HCT116 (cell line): ENCODE measurements around the gene C2CD4B. TPM values are rescaled to one million over a fixed set of nuclear protein-coding genes. Genes with fewer than 3 reads are reported as not detected.

Source experiments
- ATAC-seq: fragments of 200-7000 bp; cut with Tn5 transposase; 2 replicates; pipeline ENCODE4 v1.9.1; 2020; ENCODE audit warnings: mild to moderate bottlenecking, moderate library complexity
- BruUV-seq: library from RNA; stranded (reverse); fragments of 400-500 nt; replicated peaks from 2 replicates; lab custom pipeline; 2021; lab: Mats Ljungman, UMichigan
- CTCF ChIA-PET: fragments of 300-600 bp; sonication (Branson Sonifier 250); formaldehyde crosslinking; loops from one replicate; lab custom pipeline; 2021; ENCODE audit warnings: antibody characterized with exemption; lab: Charles Lee
- POLR2A ChIA-PET: fragments of 300-600, 350-600 bp; sonication (Branson Sonifier 250); formaldehyde crosslinking; loops from one replicate; lab custom pipeline; 2021; ENCODE audit warnings: antibody characterized with exemption; lab: Charles Lee
- RAD21 ChIA-PET, 2 experiments: fragments of 300-600 bp; sonication (Branson Sonifier 250); formaldehyde crosslinking; loops; one replicate each; lab custom pipeline; 2023; ENCODE audit warnings: low total read pairs in 2 of 2; ENCODE audit not compliant: uncharacterized antibody in 2 of 2, unreplicated experiment in 2 of 2, low non-redundant PET in 1 of 2; lab: Charles Lee
- DNase-seq: peaks from one replicate; pipeline ENCODE4 v3.0.0-alpha.2; 2010; ENCODE audit warnings: low read depth, low spot score
- H2AFZ ChIP-seq: fragments of 200-600 bp; shearing (Covaris generic), sonication (generic); 2 replicates; pipeline ENCODE4 v1.6.1; 2017; ENCODE audit warnings: low read depth, mixed run types, mixed read lengths, antibody characterized with exemption, low read length; ENCODE audit not compliant: poor library complexity, severe bottlenecking
- H3K27ac ChIP-seq: 2 replicates; pipeline ENCODE4 v1.5.1; 2012; ENCODE audit warnings: low read depth, low read length
- H3K27me3 ChIP-seq: fragments of 200-600 bp; sonication (generic); 2 replicates; pipeline ENCODE4 v1.6.1; 2016; ENCODE audit warnings: mixed run types, low read length, mixed read lengths; ENCODE audit not compliant: insufficient read depth
- H3K36me3 ChIP-seq, 2 experiments: fragments of 200-500 bp in 1 of 2; fragments of 200-600 bp in 1 of 2; sonication (Bioruptor generic) in 1 of 2; sonication (generic) in 1 of 2; 2 replicates each; pipeline versions ENCODE4 v1.5.1 to v1.6.1; 2014 to 2016; ENCODE audit warnings: low read length in 2 of 2, inconsistent platforms in 1 of 2, mixed read lengths in 1 of 2, mixed run types in 1 of 2; ENCODE audit not compliant: insufficient read depth in 2 of 2, control insufficient read depth in 1 of 2
- H3K4me1 ChIP-seq, 2 experiments: fragments of 200-600 bp in 1 of 2; sonication (generic) in 1 of 2; 2 replicates each; pipeline versions ENCODE4 v1.5.1 to v1.6.1; 2012 to 2017; ENCODE audit warnings: low read length in 2 of 2, inconsistent platforms in 1 of 2, mild to moderate bottlenecking in 1 of 2, mixed read lengths in 1 of 2, mixed run types in 1 of 2, moderate library complexity in 1 of 2; ENCODE audit not compliant: insufficient read depth in 2 of 2, control insufficient read depth in 1 of 2
- H3K4me2 ChIP-seq: fragments of 200-600 bp; sonication (generic); 2 replicates; pipeline ENCODE4 v1.6.1; 2017; ENCODE audit warnings: mixed run types, low read length, mixed read lengths
- H3K4me3 ChIP-seq, 2 experiments: fragments of 200-600 bp in 1 of 2; sonication (generic) in 1 of 2; replicated peaks in 1 of 2; 2 replicates each; pipeline ENCODE4 v1.5.1; 2011 to 2016; ENCODE audit warnings: low read length in 2 of 2, control low read depth in 1 of 2, low read depth in 1 of 2, mild to moderate bottlenecking in 1 of 2, mixed read lengths in 1 of 2, mixed run types in 1 of 2
- H3K79me2 ChIP-seq: fragments of 200-600 bp; sonication (generic); 2 replicates; pipeline ENCODE4 v1.6.1; 2017; ENCODE audit warnings: mild to moderate bottlenecking, mixed run types, low read length, moderate library complexity, mixed read lengths; ENCODE audit not compliant: insufficient read depth
- H3K9ac ChIP-seq: fragments of 200-600 bp; sonication (generic); 2 replicates; pipeline ENCODE4 v1.6.1; 2016; ENCODE audit warnings: low read length, mixed read lengths
- H3K9me2 ChIP-seq: fragments of 200-600 bp; sonication (generic), shearing (Covaris generic); 2 replicates; pipeline ENCODE4 v1.6.1; 2017; ENCODE audit warnings: mixed run types, mild to moderate bottlenecking, moderate library complexity; ENCODE audit not compliant: insufficient read depth
- H3K9me3 ChIP-seq, 2 experiments: fragments of 200-500 bp in 1 of 2; fragments of 200-600 bp in 1 of 2; sonication (Bioruptor generic) in 1 of 2; sonication (generic) in 1 of 2; 2 replicates each; pipeline ENCODE4 v1.6.1; 2014 to 2017; ENCODE audit warnings: low read length in 2 of 2, mixed read lengths in 2 of 2, inconsistent platforms in 1 of 2, low read depth in 1 of 2, mild to moderate bottlenecking in 1 of 2, mixed run types in 1 of 2, moderate library complexity in 1 of 2; ENCODE audit not compliant: control insufficient read depth in 1 of 2, insufficient read depth in 1 of 2
- H4K20me1 ChIP-seq: fragments of 200-600 bp; sonication (generic), shearing (Covaris generic); 2 replicates; pipeline ENCODE4 v1.6.1; 2017; ENCODE audit warnings: mixed run types, mild to moderate bottlenecking, moderate library complexity; ENCODE audit not compliant: insufficient read depth
- ATF3 ChIP-seq: IDR thresholded peaks from 2 replicates; pipeline ENCODE4 v1.6.1; 2012
- CEBPB ChIP-seq: IDR thresholded peaks from 2 replicates; pipeline ENCODE4 v1.6.1; 2012; ENCODE audit warnings: low read depth
- ELF1 ChIP-seq: IDR thresholded peaks from 2 replicates; pipeline ENCODE4 v1.6.1; 2012; ENCODE audit warnings: low read depth, borderline replicate concordance
- FOSL1 ChIP-seq: IDR thresholded peaks from 2 replicates; pipeline ENCODE4 v1.6.1; 2012; ENCODE audit warnings: low read depth
- JUND ChIP-seq: IDR thresholded peaks from 2 replicates; pipeline ENCODE4 v1.6.1; 2012
- POLR2A ChIP-seq: IDR thresholded peaks from 2 replicates; pipeline ENCODE4 v1.7.0; 2011; ENCODE audit warnings: borderline replicate concordance; ENCODE audit not compliant: insufficient read depth, insufficient read length; ENCODE audit errors: extremely low read depth
- POLR2AphosphoS5 ChIP-seq: IDR thresholded peaks from 2 replicates; pipeline ENCODE4 v1.6.1; 2011; ENCODE audit warnings: mild to moderate bottlenecking, low read depth, low read length, moderate library complexity
- RAD21 ChIP-seq: IDR thresholded peaks from 2 replicates; pipeline ENCODE4 v1.6.1; 2012; ENCODE audit warnings: low read depth, mild to moderate bottlenecking
- SIN3A ChIP-seq: IDR thresholded peaks from 2 replicates; pipeline ENCODE4 v1.6.1; 2012; ENCODE audit warnings: low read depth
- YY1 ChIP-seq: IDR thresholded peaks from 2 replicates; pipeline ENCODE4 v1.6.1; 2011; ENCODE audit warnings: low read length, low read depth, moderate library complexity, mild to moderate bottlenecking; ENCODE audit not compliant: insufficient replicate concordance; ENCODE audit errors: extremely low read depth
- ZBTB33 ChIP-seq: IDR thresholded peaks from 2 replicates; pipeline ENCODE4 v1.6.1; 2011; ENCODE audit warnings: mild to moderate bottlenecking, low read length, moderate library complexity; ENCODE audit not compliant: insufficient replicate concordance; ENCODE audit errors: extremely low read depth
- intact Hi-C: fragments of 100-400 bp; cut with micrococcal nuclease; formaldehyde crosslinking; loops from 2 replicates; pipeline ENCODE4 v1.10.0; 2022
- total RNA-seq: library from RNA; stranded (reverse); gene quantifications from one replicate; pipeline ENCODE4 v1.2.1, GENCODE V29; 2021; ENCODE audit not compliant: unreplicated experiment

Gene C2CD4B
- total RNA-seq, 1 experiment from 2014 or later: not detected

- BruUV-seq: no TSS peak
- ChIA-PET CTCF (no interaction called here), POLR2A (no interaction called here), RAD21 (no interaction called here)
- no peak for DNase-seq
- Histone ChIP-seq H2AFZ (no peak overlapping the region), H4K20me1 (no peaks in the 10 kb centered on the region), H3K27ac (no peak overlapping the region), H3K79me2 (no peaks in the 10 kb centered on the region), H3K4me1 (no peaks in the 10 kb centered on the region), H3K27me3 (no peaks in the 10 kb centered on the region), H3K4me3 (no peak overlapping the region), H3K9ac (no peak overlapping the region), H3K9me2 (no peaks in the 10 kb centered on the region), H3K36me3 (no peaks in the 10 kb centered on the region), H3K9me3 (no peaks in the 10 kb centered on the region), H3K4me2 (no peak overlapping the region)
- ATAC-seq: no peak
- intact Hi-C loops: no loop called here
- TF ChIP-seq ZBTB33 (no peak), ELF1 (no peak), POLR2A (no peak)
Measured at GRCh38 chr15:62147149-62147548, 17.9 kb downstream of the C2CD4B start.

GRCh38 chr15:62145015-62145735 is 19.9 kb downstream of the C2CD4B start:
- ChIA-PET POLR2A (no interaction called here), RAD21 (no interaction called here), CTCF (no interaction called here)
- Histone ChIP-seq H3K4me1 (no peaks in the 10 kb centered on the region), H4K20me1 (no peaks in the 10 kb centered on the region), H3K27ac (no peak overlapping the region), H3K27me3 (no peaks in the 10 kb centered on the region), H3K9me2 (no peaks in the 10 kb centered on the region), H3K4me3 (no peak overlapping the region), H3K9ac (no peak overlapping the region), H3K36me3 (no peaks in the 10 kb centered on the region), H3K79me2 (no peaks in the 10 kb centered on the region), H3K4me2 (no peak overlapping the region), H3K9me3 (no peaks in the 10 kb centered on the region), H2AFZ (no peak overlapping the region)
- ATAC-seq (no peak), DNase-seq (no peak)
- intact Hi-C loops: no loop called here
- BruUV-seq: no TSS peak
- TF ChIP-seq CEBPB (no peak), POLR2AphosphoS5 (no peak), JUND (no peak), FOSL1 (no peak), ATF3 (no peak), RAD21 (no peak), ZBTB33 (no peak), POLR2A (no peak), SIN3A (no peak), YY1 (no peak)
